Astrocyte of the cerebellum (primary cell): ENCODE data around the gene RSAD2.
A peak's percentile ranks its signal among the peaks of the same experiment; 100 is the strongest.

Source experiments
- DNase-seq: peaks from one replicate; pipeline ENCODE4 v3.0.0-alpha.2; 2011; ENCODE audit warnings: low read depth
- H3K4me3 ChIP-seq: 2 replicates; pipeline ENCODE4 v1.5.1; 2011; ENCODE audit warnings: mild to moderate bottlenecking, low read depth, low read length, moderate library complexity
- CTCF ChIP-seq: IDR thresholded peaks from 2 replicates; pipeline ENCODE4 v1.5.1; 2012; ENCODE audit warnings: low read length, low read depth, moderate library complexity, mild to moderate bottlenecking; ENCODE audit errors: missing control alignments
- in situ Hi-C: cut with HindIII; loops from 2 replicates; pipeline ENCODE4 v1.10.0; 2017; ENCODE audit warnings: low sequenced_read_pairs

RSAD2 gene

GRCh38 chr2:6877402-6878304 is at the start of gene RSAD2:
RSAD2 (plus strand) TSS chr2:6877777; CDS start chr2:6877801, 24 bp downstream.
- TF ChIP-seq CTCF, result peak; percentile 10
- in situ Hi-C loops, result no loop called here
- peak within 1 kb of the TSS; percentile 39 for H3K4me3 ChIP-seq

GRCh38 chr2:6828299-6828584 is 49.3 kb upstream of the RSAD2 start:
- in situ Hi-C loops, result no loop called here

More at GRCh38 chr2:6877402-6878304, at the start of gene RSAD2:
- peak; percentile 48 for DNase-seq

GRCh38 chr2:6831229-6831628 is 46.3 kb upstream of the RSAD2 start:
- DNase-seq, result no peak
- in situ Hi-C loops, result no loop called here
- H3K4me3 ChIP-seq, result no peak overlapping the region
- TF ChIP-seq CTCF, result no peak

More at GRCh38 chr2:6828299-6828584, 49.3 kb upstream of the RSAD2 start:
- no peak overlapping the region for H3K4me3 ChIP-seq
- TF ChIP-seq CTCF, result peak; percentile 40
- peak; percentile 47 for DNase-seq

- TF ChIP-seq CTCF, result no peak
- in situ Hi-C loops, result no loop called here
- no peak overlapping the region for H3K4me3 ChIP-seq
- no peak for DNase-seq
Observed at GRCh38 chr2:6832596-6833299, 44.8 kb upstream of the RSAD2 start.

- H3K4me3 ChIP-seq, result no peak overlapping the region
- no peak for TF ChIP-seq CTCF
- no peak for DNase-seq
- in situ Hi-C loops, result no loop called here
Observed at GRCh38 chr2:6833300-6833604, 44.3 kb upstream of the RSAD2 start.

- DNase-seq, result no peak
- in situ Hi-C loops, result no loop called here
- no peak overlapping the region for H3K4me3 ChIP-seq
- no peak for TF ChIP-seq CTCF
Observed at GRCh38 chr2:6834163-6834562, 43.4 kb upstream of the RSAD2 start.
